A673 (cell line): ENCODE measurements around the gene VPS26B.

Experiments
- CTCF ChIP-seq: fragments of 300-800, 200-600 bp; sonication (generic); conservative IDR thresholded peaks from 2 replicates; pipeline ENCODE4 v1.5.1; 2017; ENCODE audit warnings: low read depth, mild to moderate bottlenecking, antibody characterized with exemption, low read length, moderate library complexity, mixed read lengths
- EZH2 ChIP-seq: fragments of 200-600 bp; sonication (generic); IDR thresholded peaks from 2 replicates; pipeline ENCODE4 v1.6.1; 2017; ENCODE audit warnings: borderline replicate concordance, low read depth, mild to moderate bottlenecking, mixed read lengths, antibody characterized with exemption, low read length; ENCODE audit not compliant: poor library complexity, severe bottlenecking

DNA sequence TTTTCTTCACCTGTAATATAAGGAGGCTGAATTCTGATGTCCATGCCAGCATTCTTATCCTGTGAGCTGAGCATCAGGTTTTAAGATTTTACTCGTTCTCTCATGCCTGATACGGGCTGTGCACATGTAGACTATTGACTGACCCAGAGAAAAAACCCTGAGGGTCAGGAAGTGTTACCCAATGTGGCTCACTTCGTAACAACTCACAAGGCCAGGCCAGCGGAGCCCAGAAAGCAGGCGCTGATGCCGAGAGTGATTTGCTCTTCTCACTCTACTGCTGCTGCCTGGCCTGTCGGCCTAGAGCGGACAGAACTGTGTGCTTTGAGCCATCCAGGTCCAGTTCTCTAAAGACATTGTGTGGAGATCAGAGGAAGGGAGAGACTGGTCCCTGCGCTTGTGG lies 17.9 kb downstream of the VPS26B start:
- TF ChIP-seq CTCF (no peak), EZH2 (no peak)
